Stimulated activated CD4-positive, alpha-beta T cell treated with anti-CD3 and anti-CD28 coated beads, Interleukin-15, amount 100 ng/mL, for 48 hours (primary cell): Measurements from ENCODE around the gene COPS6.
A peak's percentile ranks its signal among the peaks of the same experiment; 100 is the strongest.
"Not testable (repeated sequence)": the region's sequence is repeated elsewhere in the genome, so short reads cannot be mapped to it uniquely, and the experiment has no call there.

Experiments used
- DNase-seq, 2 donors: peaks; one replicate each; pipeline ENCODE4 v3.0.0-alpha.2; 2020; ENCODE audit warnings: low read depth in 2 of 2

The COPS6 gene

GRCh38 chr7:100126931-100127865, 38.4 kb downstream of the COPS6 start, which contains the start of gene MBLAC1:
Gene MBLAC1 (plus strand): TSS chr7:100126967. CDS start chr7:100127396, 429 bp downstream.
- peak; percentile 83 to 91 for DNase-seq

DNA sequence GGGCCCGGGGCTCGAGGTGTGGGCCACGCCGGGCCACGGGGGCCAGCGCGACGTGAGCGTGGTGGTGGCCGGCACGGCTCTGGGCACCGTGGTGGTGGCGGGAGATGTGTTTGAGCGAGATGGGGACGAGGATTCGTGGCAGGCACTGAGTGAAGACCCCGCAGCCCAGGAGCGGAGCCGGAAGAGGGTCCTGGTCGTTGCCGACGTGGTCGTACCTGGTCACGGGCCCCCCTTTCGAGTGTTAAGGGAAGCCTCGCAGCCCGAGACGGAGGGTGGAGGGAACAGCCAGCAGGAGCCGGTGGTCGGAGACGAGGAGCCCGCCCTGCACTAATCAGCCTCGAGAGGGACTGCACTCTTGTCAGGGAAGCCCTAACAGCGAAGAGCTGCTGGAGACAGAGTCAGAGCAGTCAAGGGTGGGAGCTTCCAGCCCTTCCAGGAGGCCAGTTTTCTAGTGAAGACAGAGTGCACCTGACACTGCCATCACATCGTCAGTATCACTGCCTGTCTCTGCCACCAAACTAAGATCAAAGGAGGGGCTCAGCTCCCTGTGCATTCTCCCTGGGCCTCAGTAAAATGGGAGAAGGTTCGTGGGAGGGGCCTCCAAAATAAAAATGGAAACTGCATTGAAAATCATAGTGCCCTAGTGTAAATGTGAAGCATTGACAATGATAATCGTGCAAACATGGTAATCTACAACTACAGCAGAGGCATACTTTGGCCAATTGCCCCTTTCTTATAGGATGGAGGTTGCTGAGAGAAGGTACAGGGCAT, 39.3 kb downstream of the COPS6 start:
- no peak for DNase-seq

- DNase-seq = no peak
These were observed 39.8 kb downstream of the COPS6 start for GRCh38 chr7:100128637-100128963.

GRCh38 chr7:100130220-100130607, 41.4 kb downstream of the COPS6 start:
- not testable (repeated sequence) for DNase-seq

- DNase-seq = peak; percentile 66 to 83
These were observed 42.1 kb downstream of the COPS6 start for GRCh38 chr7:100130608-100131453.

GRCh38 chr7:100132126-100132525, 43.4 kb downstream of the COPS6 start:
- DNase-seq = no peak

GRCh38 chr7:100132697-100133151, 44.0 kb downstream of the COPS6 start:
- peak; percentile 45 to 64 for DNase-seq

GRCh38 chr7:100137851-100138760, 49.3 kb downstream of the COPS6 start:
- no peak for DNase-seq

DNA sequence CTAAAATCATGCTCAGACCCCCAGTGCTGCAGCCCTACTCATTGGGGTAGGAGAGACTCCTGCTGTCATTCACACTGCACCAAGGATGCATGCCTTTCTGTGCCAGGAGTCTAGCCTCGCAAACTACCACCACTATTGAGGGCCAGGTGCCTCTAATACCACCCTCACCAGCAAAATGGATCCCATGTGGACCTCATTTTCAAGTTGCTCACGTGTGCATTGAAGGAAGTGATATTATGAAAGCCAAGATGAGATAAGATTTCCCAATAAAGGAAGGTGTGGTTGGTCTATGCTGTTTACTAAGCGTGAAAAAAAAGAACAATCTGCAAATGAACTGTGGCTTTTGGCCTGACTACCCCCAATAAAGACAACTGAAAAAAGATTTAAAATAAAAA, 52.8 kb downstream of the COPS6 start:
- no peak for DNase-seq
